ENCODE measurements around the gene HTR3B. TPM values are rescaled to one million over a fixed set of nuclear protein-coding genes. Genes with fewer than 3 reads are reported as not detected.

Gene HTR3B
- total RNA-seq, 1 donor, result not detected

- DNase-seq (ENCODE audit: low read depth), result peak; percentile 29
- TF ChIP-seq CTCF (IDR thresholded peaks at IDR 0.05; ENCODE audit: insufficient read depth, low read depth, low read length), result no peak
- H3K4me3 ChIP-seq (ENCODE audit: low read depth, low read length), result no peak within 1 kb of the TSS
Measured at GRCh38 chr11:113974741-113975470, 70.3 kb downstream of the HTR3B start, which contains the start of gene HTR3A. Gene HTR3A, plus strand, starts transcription at chr11:113975108. Its CDS starts 218 bp downstream, at chr11:113975326.

- TF ChIP-seq CTCF (IDR thresholded peaks at IDR 0.05; ENCODE audit: insufficient read depth, low read depth, low read length), result no peak
- H3K4me3 ChIP-seq (ENCODE audit: low read depth, low read length), result no peak overlapping the region
Measured at GRCh38 chr11:113977071-113977490, 72.5 kb downstream of the HTR3B start.

GRCh38 chr11:113977701-113978100, 73.1 kb downstream of the HTR3B start:
- no peak for TF ChIP-seq CTCF (IDR thresholded peaks at IDR 0.05; ENCODE audit: insufficient read depth, low read depth, low read length)
- DNase-seq (ENCODE audit: low read depth), result no peak
- H3K4me3 ChIP-seq (ENCODE audit: low read depth, low read length), result no peak overlapping the region

More at GRCh38 chr11:113977071-113977490, 72.5 kb downstream of the HTR3B start:
- DNase-seq (ENCODE audit: low read depth), result no peak

GRCh38 chr11:113979431-113979830, 74.8 kb downstream of the HTR3B start:
- no peak for DNase-seq (ENCODE audit: low read depth)
- no peak for TF ChIP-seq CTCF (IDR thresholded peaks at IDR 0.05; ENCODE audit: insufficient read depth, low read depth, low read length)
- H3K4me3 ChIP-seq (ENCODE audit: low read depth, low read length), result no peak overlapping the region

GRCh38 chr11:113980785-113981184, 76.2 kb downstream of the HTR3B start:
- H3K4me3 ChIP-seq (ENCODE audit: low read depth, low read length), result no peak overlapping the region
- DNase-seq (ENCODE audit: low read depth), result no peak
- no peak for TF ChIP-seq CTCF (IDR thresholded peaks at IDR 0.05; ENCODE audit: insufficient read depth, low read depth, low read length)

- no peak for TF ChIP-seq CTCF (IDR thresholded peaks at IDR 0.05; ENCODE audit: insufficient read depth, low read depth, low read length)
- no peak for DNase-seq (ENCODE audit: low read depth)
- no peak overlapping the region for H3K4me3 ChIP-seq (ENCODE audit: low read depth, low read length)
Measured at GRCh38 chr11:113982306-113982705, 77.7 kb downstream of the HTR3B start.

Data from fibroblast of villous mesenchyme (primary cell).